ENCODE data around the gene PSMC4. TPM values are rescaled to one million over a fixed set of nuclear protein-coding genes. Genes with fewer than 3 reads are reported as not detected.

PSMC4 gene
- polyA plus RNA-seq, 4 donors: 70.4 to 111 (median 91.6) TPM

DNA sequence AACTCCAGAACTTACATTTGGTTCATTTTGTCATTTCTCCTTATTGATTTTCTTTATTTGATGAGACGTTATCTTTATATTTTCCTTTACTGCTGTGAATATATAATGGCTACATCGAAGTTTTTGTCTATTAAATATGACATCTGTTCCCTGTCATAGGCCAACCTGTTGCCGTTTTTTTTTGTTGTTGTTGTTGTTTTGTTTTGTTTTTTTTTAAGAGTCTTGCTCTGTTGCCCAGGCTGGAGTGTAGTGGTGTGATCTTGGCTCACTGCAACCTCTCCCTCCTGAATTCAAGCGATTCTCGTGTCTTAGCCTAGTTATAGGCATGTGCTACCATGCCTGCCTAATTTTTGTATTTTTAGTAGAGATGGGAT is 55.6 kb downstream of the PSMC4 start:
- H3K4me3 ChIP-seq (ENCODE audit: low read depth in 1 of 3, low read length in 3 of 3): no peak overlapping the region
- H3K27ac ChIP-seq (ENCODE audit: low read depth in 1 of 3, low read length in 2 of 3): no peak overlapping the region
- FAIRE-seq: no peak
- DNase-seq: no peak
- no peaks in the 10 kb centered on the region for H3K27me3 ChIP-seq (ENCODE audit: control insufficient read depth in 3 of 3, insufficient read depth in 3 of 3, low read length in 3 of 3)
- H3K36me3 ChIP-seq (ENCODE audit: control insufficient read depth in 3 of 3, insufficient read depth in 2 of 3, low read depth in 1 of 3, low read length in 3 of 3): no peaks in the 10 kb centered on the region
- WGBS, 3 donors: 87 to 97% (median 95%) methylated on average over 5 of the region's 5 CpGs
- H3K4me1 ChIP-seq (ENCODE audit: control insufficient read depth in 3 of 3, insufficient read depth in 2 of 3, low read depth in 1 of 3, low read length in 2 of 3): no peaks in the 10 kb centered on the region
- H3K9me3 ChIP-seq (ENCODE audit: control insufficient read depth in 2 of 2, insufficient read depth in 1 of 2, low read depth in 1 of 2, low read length in 1 of 2): peaks cover 7 to 61% of the 10 kb centered on the region in 2 donors

Other genes with a start within 250 kb of the PSMC4 start
- 10 to 100 TPM in 1 of 4 donors, 1 to 10 TPM in 1, not detected in 2; 1.2 to 27.3 TPM for gene CLC, start 233.1 kb upstream of the PSMC4 start, polyA plus RNA-seq
- gene LEUTX, start 192.3 kb upstream of the PSMC4 start, polyA plus RNA-seq: not detected
- gene DYRK1B, start 137.0 kb upstream of the PSMC4 start, polyA plus RNA-seq: 10 to 100 TPM in 3 of 4 donors, 1 to 10 TPM in 1; 8.6 to 31.2 (median 11.4) TPM
- 100 to 1,000 TPM; 109 to 447 (median 199) TPM for gene FBL, start 124.8 kb upstream of the PSMC4 start, polyA plus RNA-seq
- gene FCGBP, start 36.5 kb upstream of the PSMC4 start, polyA plus RNA-seq: 100 to 1,000 TPM in 2 of 4 donors, 10 to 100 TPM in 2; 17.0 to 743 (median 81.2) TPM
- gene ZNF546, start 25.9 kb downstream of the PSMC4 start, polyA plus RNA-seq: 1 to 10 TPM in 2 of 4 donors, under 1 TPM in 2; under 0.01 to 3.3 (median 0.92) TPM
- 10 to 100 TPM in 1 of 4 donors, 1 to 10 TPM in 3; 1.1 to 22.6 (median 5.7) TPM for gene ZNF780B, start 85.1 kb downstream of the PSMC4 start, polyA plus RNA-seq
- gene ZNF780A, start 119.8 kb downstream of the PSMC4 start, polyA plus RNA-seq: 10 to 100 TPM; 11.2 to 18.6 (median 17.5) TPM
- 1 to 10 TPM; 5.4 to 9.7 (median 6.9) TPM for gene MAP3K10, start 220.3 kb downstream of the PSMC4 start, polyA plus RNA-seq
- 1 to 10 TPM in 1 of 4 donors, under 1 TPM in 1, not detected in 2; 0.21 to 2.6 TPM for gene TTC9B, start 247.2 kb downstream of the PSMC4 start, polyA plus RNA-seq